Loucy (cell line): Measurements from ENCODE around the gene FAM217B.

Experiments used
- CTCF ChIP-seq: fragments of 200-600 bp; sonication (generic); conservative IDR thresholded peaks from 2 replicates; pipeline ENCODE4 v1.5.1; 2014; ENCODE audit warnings: mild to moderate bottlenecking, antibody characterized with exemption, low read length
- EZH2phosphoT487 ChIP-seq: fragments of 200-600 bp; IDR thresholded peaks from 2 replicates; pipeline ENCODE4 v1.6.1; 2018; ENCODE audit warnings: antibody characterized with exemption, mild to moderate bottlenecking, moderate library complexity, borderline replicate concordance

DNA sequence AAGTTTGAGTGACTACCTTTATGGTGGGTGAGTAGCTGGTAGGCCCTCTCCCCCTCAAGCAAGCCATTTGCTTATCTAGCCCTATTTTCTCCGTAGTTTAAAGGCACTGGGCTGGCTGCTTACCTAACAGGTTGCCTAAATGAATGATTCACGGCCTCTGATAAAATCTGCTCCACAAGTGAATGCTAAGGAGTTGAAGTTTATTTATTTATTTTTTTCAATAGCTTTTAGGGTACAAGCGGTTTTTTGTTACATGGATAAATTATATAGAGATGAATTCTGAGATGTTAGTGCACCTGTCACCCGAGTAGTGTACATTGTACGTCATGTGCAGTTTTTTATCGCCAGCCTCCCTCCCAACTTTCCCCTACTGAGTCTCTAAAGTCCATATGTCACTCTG lies 9.7 kb downstream of the FAM217B start:
- no peak for TF ChIP-seq CTCF
- TF ChIP-seq EZH2phosphoT487: no peak
